ENCODE measurements around the gene HS3ST5.
"Not testable (repeated sequence)": the region's sequence is repeated elsewhere in the genome, so short reads cannot be mapped to it uniquely, and the experiment has no call there.

Gene HS3ST5

GRCh38 chr6:114319749-114320148, 23.1 kb downstream of the HS3ST5 start:
- no peak for TF ChIP-seq CTCF (IDR thresholded peaks at IDR 0.05; ENCODE audit: low read depth, low read length, missing control alignments)
- H3K4me3 ChIP-seq (ENCODE audit: low read depth, low read length): no peak overlapping the region
- DNase-seq (ENCODE audit: low read depth): no peak
- in situ Hi-C loops (cut with HindIII; ENCODE audit: low sequenced_read_pairs): no loop called here

GRCh38 chr6:114315831-114316595, 26.8 kb downstream of the HS3ST5 start:
- TF ChIP-seq CTCF (IDR thresholded peaks at IDR 0.05; ENCODE audit: low read depth, low read length, missing control alignments): no peak
- in situ Hi-C loops (cut with HindIII; ENCODE audit: low sequenced_read_pairs): no loop called here
- no peak for DNase-seq (ENCODE audit: low read depth)
- H3K4me3 ChIP-seq (ENCODE audit: low read depth, low read length): no peak overlapping the region

GRCh38 chr6:114313816-114314215, 29.0 kb downstream of the HS3ST5 start:
- in situ Hi-C loops (cut with HindIII; ENCODE audit: low sequenced_read_pairs); DNase-seq (ENCODE audit: low read depth); H3K4me3 ChIP-seq (ENCODE audit: low read depth, low read length): not testable (repeated sequence)

- no peak for TF ChIP-seq CTCF (IDR thresholded peaks at IDR 0.05; ENCODE audit: low read depth, low read length, missing control alignments)
- in situ Hi-C loops (cut with HindIII; ENCODE audit: low sequenced_read_pairs): no loop called here
- no peak for DNase-seq (ENCODE audit: low read depth)
- no peak overlapping the region for H3K4me3 ChIP-seq (ENCODE audit: low read depth, low read length)
Observed at GRCh38 chr6:114312931-114313330, 29.9 kb downstream of the HS3ST5 start.

- no peak for DNase-seq (ENCODE audit: low read depth)
- no peak for TF ChIP-seq CTCF (IDR thresholded peaks at IDR 0.05; ENCODE audit: low read depth, low read length, missing control alignments)
- in situ Hi-C loops (cut with HindIII; ENCODE audit: low sequenced_read_pairs): no loop called here
- no peak overlapping the region for H3K4me3 ChIP-seq (ENCODE audit: low read depth, low read length)
Observed at GRCh38 chr6:114310053-114310452, 32.8 kb downstream of the HS3ST5 start.

GRCh38 chr6:114304304-114304887, 38.4 kb downstream of the HS3ST5 start:
- in situ Hi-C loops (cut with HindIII; ENCODE audit: low sequenced_read_pairs): no loop called here
- DNase-seq (ENCODE audit: low read depth): peak; percentile 33
- H3K4me3 ChIP-seq (ENCODE audit: low read depth, low read length): no peak overlapping the region
- peak; percentile 41 for TF ChIP-seq CTCF (IDR thresholded peaks at IDR 0.05; ENCODE audit: low read depth, low read length, missing control alignments)

GRCh38 chr6:114301596-114302219, 41.1 kb downstream of the HS3ST5 start:
- in situ Hi-C loops (cut with HindIII; ENCODE audit: low sequenced_read_pairs): no loop called here
- DNase-seq (ENCODE audit: low read depth): no peak
- H3K4me3 ChIP-seq (ENCODE audit: low read depth, low read length): no peak overlapping the region
- no peak for TF ChIP-seq CTCF (IDR thresholded peaks at IDR 0.05; ENCODE audit: low read depth, low read length, missing control alignments)
